B cell (primary cell): ENCODE results near the gene ZBTB4. TPM values are rescaled to one million over a fixed set of nuclear protein-coding genes. Genes with fewer than 3 reads are reported as not detected.
"Not testable (repeated sequence)": the region's sequence is repeated elsewhere in the genome, so short reads cannot be mapped to it uniquely, and the experiment has no call there.

Experiments
- ATAC-seq: fragments of 200-7000 bp; cut with Tn5 transposase; one replicate; pipeline ENCODE4 v1.10.0; 2021; ENCODE audit warnings: low read depth, mild to moderate bottlenecking, moderate number of reproducible peaks, moderate library complexity
- CTCF ChIA-PET: fragments of 350-600 bp; sonication (Branson Sonifier 250); formaldehyde crosslinking; loops from one replicate; lab custom pipeline; 2021; ENCODE audit warnings: antibody characterized with exemption, inconsistent platforms; lab: Charles Lee
- POLR2A ChIA-PET: fragments of 350-600 bp; sonication (Branson Sonifier 250); formaldehyde crosslinking; loops from one replicate; lab custom pipeline; 2021; ENCODE audit warnings: antibody characterized with exemption; lab: Charles Lee
- DNase-seq: peaks from one replicate; pipeline ENCODE4 v3.0.0; 2013
- H2AFZ ChIP-seq: 2 replicates; pipeline ENCODE4 v1.6.1; 2012; ENCODE audit warnings: mild to moderate bottlenecking, low read depth, low read length; ENCODE audit not compliant: insufficient read depth, poor library complexity, severe bottlenecking
- H3K27ac ChIP-seq, 2 donors: 1 replicate in 1 of 2; 2 replicates in 1 of 2; pipeline ENCODE4 v1.5.1; 2012 to 2013; ENCODE audit warnings: low read length in 2 of 2, mild to moderate bottlenecking in 2 of 2, moderate library complexity in 1 of 2
- H3K27me3 ChIP-seq, 4 experiments: fragments of 200-600 bp in 1 of 4; sonication (generic) in 1 of 4; replicated peaks in 1 of 4; 1 replicate in 2 of 4; 2 replicates in 2 of 4; pipeline versions ENCODE4 v1.6.1 to v1.7.0; 2013 to 2016; ENCODE audit warnings: low read length in 3 of 4, mild to moderate bottlenecking in 2 of 4, mixed read lengths in 1 of 4, moderate library complexity in 1 of 4; ENCODE audit not compliant: insufficient read depth in 4 of 4, control insufficient read depth in 3 of 4; ENCODE audit errors: control extremely low read depth in 1 of 4
- H3K36me3 ChIP-seq, 2 experiments: replicated peaks in 1 of 2; 1 replicate in 1 of 2; 2 replicates in 1 of 2; pipeline versions ENCODE4 v1.6.1 to v1.7.1; 2013; ENCODE audit warnings: low read length in 1 of 2; ENCODE audit not compliant: insufficient read depth in 2 of 2, control insufficient read depth in 1 of 2; ENCODE audit errors: control extremely low read depth in 1 of 2, extremely low read depth in 1 of 2
- H3K4me1 ChIP-seq, 2 donors: fragments of 200-600 bp in 1 of 2; sonication (generic) in 1 of 2; 1 replicate in 1 of 2; 2 replicates in 1 of 2; pipeline versions ENCODE4 v1.5.1 to v1.6.1; 2013 to 2017; ENCODE audit warnings: low read length in 2 of 2; ENCODE audit not compliant: control insufficient read depth in 2 of 2, insufficient read depth in 2 of 2
- H3K4me2 ChIP-seq: replicated peaks from 2 replicates; pipeline ENCODE3; 2012; ENCODE audit warnings: mild to moderate bottlenecking, low read depth, low read length; ENCODE audit not compliant: poor library complexity, severe bottlenecking
- H3K4me3 ChIP-seq, 5 experiments: fragments of 200-600 bp in 1 of 5; sonication (generic) in 1 of 5; 1 replicate in 3 of 5; 2 replicates in 2 of 5; pipeline versions ENCODE4 v1.5.1 to v1.7.0; 2011 to 2016; ENCODE audit warnings: low read length in 4 of 5, mild to moderate bottlenecking in 4 of 5, low read depth in 2 of 5, control low read depth in 1 of 5, moderate library complexity in 1 of 5; ENCODE audit not compliant: insufficient read depth in 1 of 5; ENCODE audit errors: control extremely low read depth in 1 of 5, extremely low read depth in 1 of 5
- H3K79me2 ChIP-seq: fragments of 200-600 bp; sonication (generic); one replicate; pipeline ENCODE4 v1.6.0; 2016; ENCODE audit warnings: low read length; ENCODE audit not compliant: control insufficient read depth, insufficient read depth
- H3K9ac ChIP-seq: fragments of 200-600 bp; sonication (generic); 2 replicates; pipeline ENCODE4 v1.6.1; 2017; ENCODE audit warnings: mild to moderate bottlenecking, low read length, moderate library complexity
- H3K9me3 ChIP-seq, 3 donors: one replicate each; pipeline versions ENCODE4 v1.6.1 to v1.7.1; 2013; ENCODE audit warnings: low read length in 2 of 3; ENCODE audit not compliant: control insufficient read depth in 2 of 3, insufficient read depth in 1 of 3; ENCODE audit errors: control extremely low read depth in 1 of 3
- H4K20me1 ChIP-seq: 2 replicates; pipeline ENCODE4 v1.6.0; 2012; ENCODE audit warnings: mild to moderate bottlenecking, low read length; ENCODE audit not compliant: insufficient read depth, control insufficient read depth, poor library complexity, severe bottlenecking
- H3K27ac Mint-ChIP-seq: one replicate; pipeline ENCODE4 v1.8.0; 2021; ENCODE audit warnings: mixed read lengths
- H3K27me3 Mint-ChIP-seq: one replicate; pipeline ENCODE4 v1.8.0; 2021; ENCODE audit warnings: mixed read lengths
- H3K4me1 Mint-ChIP-seq: one replicate; pipeline ENCODE4 v1.8.0; 2021; ENCODE audit warnings: mixed read lengths
- H3K4me3 Mint-ChIP-seq: one replicate; pipeline ENCODE4 v1.8.0; 2021; ENCODE audit warnings: mixed read lengths
- H3K9me3 Mint-ChIP-seq: one replicate; pipeline ENCODE4 v1.8.0; 2022; ENCODE audit warnings: mixed read lengths; ENCODE audit not compliant: insufficient read depth
- WGBS: methylation state at CpG from one replicate; pipeline ENCODE4 v1.1.5; 2013; ENCODE audit warnings: missing lambda C conversion rate; ENCODE audit not compliant: insufficient coverage; 5-methylcytosine and 5-hydroxymethylcytosine counted together
- intact Hi-C: fragments of 100-400 bp; cut with micrococcal nuclease; formaldehyde crosslinking; loops from one replicate; pipeline ENCODE4 v1.10.0; 2022
- polyA plus RNA-seq: library from polyadenylated mRNA; depleted of rRNA; stranded (reverse); fragments of >200 nt; gene quantifications from 2 replicates; pipeline ENCODE4 v1.2.3, GENCODE V29; 2012
- total RNA-seq, 2 donors: library from RNA; stranded (reverse); fragments of 120-200 nt in 1 of 2; gene quantifications; 1 replicate in 1 of 2; 2 replicates in 1 of 2; pipeline versions ENCODE4 v1.2.3 to v1.2.4, GENCODE V29; 2013 to 2022

ZBTB4 gene
- total and polyA plus RNA-seq, 2 donors (not counting 1 experiment from before 2014, with no cell fraction given) = 19.2 to 62.4 TPM

GRCh38 chr17:7481842-7482741, 2.7 kb upstream of the ZBTB4 start:
- H3K36me3 ChIP-seq, H3K27me3 Mint-ChIP-seq, ATAC-seq, H3K9me3 ChIP-seq, H3K9me3 Mint-ChIP-seq, H3K27me3 ChIP-seq, H3K4me3 ChIP-seq, H2AFZ ChIP-seq, DNase-seq, H3K4me2 ChIP-seq, H3K9ac ChIP-seq: not testable (repeated sequence)
- Mint-ChIP-seq H3K27ac (peak overlapping the region; percentile 100), H3K4me1 (peaks cover 72% of the 10 kb centered on the region), H3K4me3 (peak overlapping the region; percentile 99)
- Histone ChIP-seq H3K4me1 (peaks cover 36 to 62% of the 10 kb centered on the region in 2 donors), H3K27ac (peak overlapping the region in 1 of 2 donors; percentile 15), H3K79me2 (peaks cover 92% of the 10 kb centered on the region), H4K20me1 (peaks cover 38% of the 10 kb centered on the region)
- intact Hi-C loops = loop anchor here (2.0 kb wide), 1 partner anchor 277 kb away; no protein-coding TSS in a partner anchor
- CTCF ChIA-PET = interaction anchor here (0.6 to 3.5 kb wide), 3 partner anchors 26 to 45 kb away, joined by 3 to 17 read pairs (median 15); no protein-coding TSS in a partner anchor
- WGBS = 97% methylated on average over 26 of the region's 31 CpGs
- POLR2A ChIA-PET = interaction anchor here (0.5 to 1.2 kb wide), 2 partner anchors 45 to 82 kb away, joined by 3 read pairs; no protein-coding TSS in a partner anchor

- Histone ChIP-seq H3K27ac (peak within 1 kb of the TSS; percentile 64 to 95), H3K4me3 (peak within 1 kb of the TSS in 2 of 5 experiments; percentile 79 to 88), H3K4me2 (peak within 1 kb of the TSS; percentile 93), H2AFZ (peak within 1 kb of the TSS; percentile 91), H3K4me1 (peaks cover 34 to 61% of the 10 kb centered on the region in 2 donors), H4K20me1 (peaks cover 39% of the 10 kb centered on the region), H3K79me2 (peaks cover 92% of the 10 kb centered on the region)
- intact Hi-C loops, H3K9ac ChIP-seq, H3K27me3 ChIP-seq, H3K36me3 ChIP-seq, ATAC-seq, H3K27me3 Mint-ChIP-seq, DNase-seq, H3K9me3 ChIP-seq, H3K9me3 Mint-ChIP-seq: not testable (repeated sequence)
- ChIA-PET CTCF (interaction anchor here (0.6 to 2.3 kb wide), 2 partner anchors 25 to 44 kb away, joined by 3 to 15 read pairs; no protein-coding TSS in a partner anchor), POLR2A (interaction anchor here (0.5 to 1.2 kb wide), 5 partner anchors 44 to 263 kb away, joined by 3 to 5 read pairs (median 3); no protein-coding TSS in a partner anchor)
- WGBS = no CpG with 5 or more reads among the region's 4 CpGs
- Mint-ChIP-seq H3K4me1 (peaks cover 72% of the 10 kb centered on the region), H3K27ac (peak within 1 kb of the TSS; percentile 96), H3K4me3 (peak within 1 kb of the TSS; percentile 97)
Measured at GRCh38 chr17:7481275-7481674, 1.8 kb upstream of the ZBTB4 start, which contains the start of gene SLC35G6. TSS of gene SLC35G6 (plus strand) at chr17:7481446. CDS start at chr17:7481517, 71 bp downstream.
